DOHH2 (cell line): ENCODE data around the gene ATP5F1D.

Source experiments
- H3F3A ChIP-seq: fragments of 200-600 bp; sonication (generic), shearing (Covaris generic); 2 replicates; pipeline ENCODE4 v1.6.0; 2016; ENCODE audit warnings: antibody characterized with exemption, mild to moderate bottlenecking; ENCODE audit not compliant: control insufficient read depth, insufficient read depth
- H3K27ac ChIP-seq: fragments of 200-600 bp; sonication (generic); 2 replicates; pipeline ENCODE4 v1.5.1; 2014; ENCODE audit warnings: low read depth, mild to moderate bottlenecking, low read length, moderate library complexity
- H3K27me3 ChIP-seq: fragments of 200-600 bp; sonication (generic); 2 replicates; pipeline ENCODE4 v1.6.1; 2014; ENCODE audit warnings: mild to moderate bottlenecking, low read length, mixed read lengths; ENCODE audit not compliant: control insufficient read depth
- H3K36me3 ChIP-seq: fragments of 200-600 bp; sonication (generic); 2 replicates; pipeline ENCODE4 v1.6.1; 2014; ENCODE audit warnings: mild to moderate bottlenecking, low read length, moderate library complexity, mixed read lengths; ENCODE audit not compliant: control insufficient read depth
- H3K4me1 ChIP-seq: fragments of 200-600 bp; sonication (generic); 2 replicates; pipeline ENCODE4 v1.6.1; 2014; ENCODE audit warnings: mild to moderate bottlenecking, low read length, mixed read lengths; ENCODE audit not compliant: control insufficient read depth
- H3K4me2 ChIP-seq: fragments of 200-600 bp; sonication (generic); 2 replicates; pipeline ENCODE4 v1.6.0; 2014; ENCODE audit warnings: mild to moderate bottlenecking, low read length, moderate library complexity
- H3K4me3 ChIP-seq: fragments of 200-600 bp; sonication (generic); 2 replicates; pipeline ENCODE4 v1.5.1; 2014; ENCODE audit warnings: mild to moderate bottlenecking, low read length, mixed read lengths
- H3K79me2 ChIP-seq: fragments of 200-600 bp; sonication (generic); 2 replicates; pipeline ENCODE4 v1.6.1; 2014; ENCODE audit warnings: mild to moderate bottlenecking, low read length, mixed read lengths; ENCODE audit not compliant: control insufficient read depth
- H3K9me2 ChIP-seq: fragments of 200-600 bp; sonication (generic); replicated peaks from 2 replicates; pipeline ENCODE4 v1.6.1; 2014; ENCODE audit warnings: mild to moderate bottlenecking, low read length, mixed read lengths; ENCODE audit not compliant: control insufficient read depth
- H3K9me3 ChIP-seq: fragments of 200-600 bp; sonication (generic); 2 replicates; pipeline ENCODE4 v1.6.1; 2014; ENCODE audit warnings: antibody characterized with exemption, low read length, mixed read lengths; ENCODE audit not compliant: control insufficient read depth, insufficient read depth
- H4K20me1 ChIP-seq: fragments of 200-600 bp; sonication (generic); 2 replicates; pipeline ENCODE4 v1.6.0; 2014; ENCODE audit warnings: low read depth, mild to moderate bottlenecking, antibody characterized with exemption, low read length, moderate library complexity; ENCODE audit not compliant: control insufficient read depth, insufficient read depth
- EZH2phosphoT487 ChIP-seq: fragments of 200-600 bp; sonication (generic); IDR thresholded peaks from 2 replicates; pipeline ENCODE4 v1.6.1; 2017; ENCODE audit warnings: borderline replicate concordance, mild to moderate bottlenecking, antibody characterized with exemption, low read length, moderate library complexity, mixed read lengths
- TF ChIP-seq, protein P1 (sequence below): fragments of 200-600 bp; sonication (generic); IDR thresholded peaks from one replicate; pipeline ENCODE4 v1.5.1; 2014; ENCODE audit warnings: antibody characterized with exemption, mild to moderate bottlenecking, low read depth, low read length; ENCODE audit not compliant: poor library complexity, severe bottlenecking

The ATP5F1D gene

DNA sequence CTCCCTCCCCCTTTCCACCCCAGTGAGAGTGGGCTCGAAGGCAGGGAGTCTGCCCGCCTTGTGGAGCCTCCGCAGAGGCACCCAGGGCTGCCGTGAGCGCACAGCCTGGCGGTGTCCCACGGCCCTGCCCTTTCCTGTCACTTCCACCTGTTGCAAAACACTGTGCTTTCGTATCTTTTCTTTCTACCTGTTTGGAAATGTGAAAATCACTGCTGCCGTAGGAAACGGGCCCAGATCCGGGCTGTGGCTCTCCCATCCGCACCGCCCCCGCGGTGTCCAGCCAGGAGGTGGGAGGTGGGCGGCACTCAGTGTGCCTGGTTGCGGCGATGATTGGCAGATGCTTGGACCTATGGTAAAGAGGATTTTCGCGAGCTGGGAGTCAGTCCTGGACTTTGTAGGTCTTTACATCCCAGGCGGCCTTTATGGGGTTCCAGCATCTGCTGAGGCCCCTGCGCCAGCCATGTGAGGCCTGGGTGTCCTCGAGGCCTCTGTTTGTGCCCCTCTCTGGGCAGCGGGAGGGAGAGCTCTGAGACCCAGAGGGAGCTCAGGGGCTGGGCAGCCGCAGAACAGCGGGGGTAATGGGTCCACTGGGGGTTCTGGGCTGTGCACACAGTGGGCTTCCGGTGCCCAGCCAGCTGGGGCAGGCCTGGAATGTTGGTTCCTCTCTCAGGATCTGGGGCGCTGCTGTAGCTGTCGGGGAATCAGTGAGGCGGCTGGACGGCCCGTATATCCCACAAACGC is 29.9 kb upstream of the ATP5F1D start:
- H3K36me3 ChIP-seq, result peaks cover 51% of the 10 kb centered on the region
- TF ChIP-seq, protein P1, sequence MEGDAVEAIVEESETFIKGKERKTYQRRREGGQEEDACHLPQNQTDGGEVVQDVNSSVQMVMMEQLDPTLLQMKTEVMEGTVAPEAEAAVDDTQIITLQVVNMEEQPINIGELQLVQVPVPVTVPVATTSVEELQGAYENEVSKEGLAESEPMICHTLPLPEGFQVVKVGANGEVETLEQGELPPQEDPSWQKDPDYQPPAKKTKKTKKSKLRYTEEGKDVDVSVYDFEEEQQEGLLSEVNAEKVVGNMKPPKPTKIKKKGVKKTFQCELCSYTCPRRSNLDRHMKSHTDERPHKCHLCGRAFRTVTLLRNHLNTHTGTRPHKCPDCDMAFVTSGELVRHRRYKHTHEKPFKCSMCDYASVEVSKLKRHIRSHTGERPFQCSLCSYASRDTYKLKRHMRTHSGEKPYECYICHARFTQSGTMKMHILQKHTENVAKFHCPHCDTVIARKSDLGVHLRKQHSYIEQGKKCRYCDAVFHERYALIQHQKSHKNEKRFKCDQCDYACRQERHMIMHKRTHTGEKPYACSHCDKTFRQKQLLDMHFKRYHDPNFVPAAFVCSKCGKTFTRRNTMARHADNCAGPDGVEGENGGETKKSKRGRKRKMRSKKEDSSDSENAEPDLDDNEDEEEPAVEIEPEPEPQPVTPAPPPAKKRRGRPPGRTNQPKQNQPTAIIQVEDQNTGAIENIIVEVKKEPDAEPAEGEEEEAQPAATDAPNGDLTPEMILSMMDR, result no peak
- no peak for TF ChIP-seq EZH2phosphoT487
- H3K79me2 ChIP-seq, result peaks cover 100% of the 10 kb centered on the region
- no peak overlapping the region for H3K4me3 ChIP-seq
- no peak overlapping the region for H3K27ac ChIP-seq
- peaks cover 9% of the 10 kb centered on the region; the same call in 1 of the 2 replicates for H4K20me1 ChIP-seq
- no peak overlapping the region for H3K4me2 ChIP-seq
- H3F3A ChIP-seq, result no peaks in the 10 kb centered on the region
- H3K27me3 ChIP-seq, result no peaks in the 10 kb centered on the region
- no peaks in the 10 kb centered on the region for H3K9me2 ChIP-seq
- no peaks in the 10 kb centered on the region for H3K9me3 ChIP-seq
- H3K4me1 ChIP-seq, result peaks cover 14% of the 10 kb centered on the region

GRCh38 chr19:1213391-1214286 is 27.9 kb upstream of the ATP5F1D start:
- peak overlapping the region; percentile 6; the same call in 1 of the 2 replicates for H3K4me2 ChIP-seq
- no peak overlapping the region for H3K4me3 ChIP-seq
- H3K4me1 ChIP-seq, result peaks cover 13% of the 10 kb centered on the region
- H3K36me3 ChIP-seq, result peaks cover 37% of the 10 kb centered on the region
- TF ChIP-seq, protein P1, result no peak
- TF ChIP-seq EZH2phosphoT487, result no peak
- H4K20me1 ChIP-seq, result peaks cover 14% of the 10 kb centered on the region; the same call in 1 of the 2 replicates
- no peaks in the 10 kb centered on the region for H3F3A ChIP-seq
- no peaks in the 10 kb centered on the region for H3K27me3 ChIP-seq
- no peak overlapping the region for H3K27ac ChIP-seq
- H3K9me3 ChIP-seq, result no peaks in the 10 kb centered on the region
- peaks cover 100% of the 10 kb centered on the region for H3K79me2 ChIP-seq
- no peaks in the 10 kb centered on the region for H3K9me2 ChIP-seq

- H3K27me3 ChIP-seq, result no peaks in the 10 kb centered on the region
- TF ChIP-seq, protein P1, result no peak
- no peak for TF ChIP-seq EZH2phosphoT487
- H3K9me2 ChIP-seq, result no peaks in the 10 kb centered on the region
- peaks cover 8% of the 10 kb centered on the region for H3K4me1 ChIP-seq
- no peak overlapping the region for H3K4me3 ChIP-seq
- peaks cover 98% of the 10 kb centered on the region for H3K79me2 ChIP-seq
- H3K4me2 ChIP-seq, result no peak overlapping the region
- peaks cover 32% of the 10 kb centered on the region for H3K36me3 ChIP-seq
- H3K27ac ChIP-seq, result no peak overlapping the region
- no peaks in the 10 kb centered on the region for H3F3A ChIP-seq
- H3K9me3 ChIP-seq, result no peaks in the 10 kb centered on the region
- H4K20me1 ChIP-seq, result peaks cover 14% of the 10 kb centered on the region; the same call in 1 of the 2 replicates
These were observed 27.2 kb upstream of the ATP5F1D start for GRCh38 chr19:1214299-1214861.
